Measurements from ENCODE around the gene LRRTM2.

LRRTM2 gene

GRCh38 chr5:138824516-138824915, 50.6 kb downstream of the LRRTM2 start:
- H3K4me1 ChIP-seq (ENCODE audit: control insufficient read depth, insufficient read depth, low read length, unreplicated experiment), result peaks cover 23% of the 10 kb centered on the region
- H3K36me3 ChIP-seq (ENCODE audit: insufficient read depth, low read length), result peaks cover 28% of the 10 kb centered on the region
- no peak overlapping the region for H2AFZ ChIP-seq (ENCODE audit: low read length, unreplicated experiment)
- H3K27ac ChIP-seq (ENCODE audit: low read depth, low read length), result peak overlapping the region; percentile 50
- H3K79me2 ChIP-seq (ENCODE audit: control insufficient read depth, insufficient read depth, low read length, unreplicated experiment), result peaks cover 49% of the 10 kb centered on the region
- no peak overlapping the region for H3K4me3 ChIP-seq (ENCODE audit: low read depth, low read length)
- no peaks in the 10 kb centered on the region for H3K27me3 ChIP-seq (ENCODE audit: insufficient read depth, low read length)

- no peak overlapping the region for H2AFZ ChIP-seq (ENCODE audit: low read length, unreplicated experiment)
- H3K27me3 ChIP-seq (ENCODE audit: insufficient read depth, low read length), result no peaks in the 10 kb centered on the region
- peaks cover 23% of the 10 kb centered on the region for H3K4me1 ChIP-seq (ENCODE audit: control insufficient read depth, insufficient read depth, low read length, unreplicated experiment)
- H3K36me3 ChIP-seq (ENCODE audit: insufficient read depth, low read length), result peaks cover 3% of the 10 kb centered on the region; the same call in 1 of the 2 replicates
- peaks cover 68% of the 10 kb centered on the region for H3K79me2 ChIP-seq (ENCODE audit: control insufficient read depth, insufficient read depth, low read length, unreplicated experiment)
- H3K27ac ChIP-seq (ENCODE audit: low read depth, low read length), result no peak overlapping the region
- H3K4me3 ChIP-seq (ENCODE audit: low read depth, low read length), result no peak overlapping the region
These were observed 54.4 kb downstream of the LRRTM2 start for GRCh38 chr5:138820695-138821094.

- peaks cover 13% of the 10 kb centered on the region for H3K4me1 ChIP-seq (ENCODE audit: control insufficient read depth, insufficient read depth, low read length, unreplicated experiment)
- no peak overlapping the region for H2AFZ ChIP-seq (ENCODE audit: low read length, unreplicated experiment)
- H3K27me3 ChIP-seq (ENCODE audit: insufficient read depth, low read length), result no peaks in the 10 kb centered on the region
- H3K27ac ChIP-seq (ENCODE audit: low read depth, low read length), result no peak overlapping the region
- H3K79me2 ChIP-seq (ENCODE audit: control insufficient read depth, insufficient read depth, low read length, unreplicated experiment), result peaks cover 70% of the 10 kb centered on the region
- no peaks in the 10 kb centered on the region for H3K36me3 ChIP-seq (ENCODE audit: insufficient read depth, low read length)
- no peak overlapping the region for H3K4me3 ChIP-seq (ENCODE audit: low read depth, low read length)
These were observed 56.1 kb downstream of the LRRTM2 start for GRCh38 chr5:138819081-138819480.

Measured in ACC112 (cell line).